ENCODE data around the gene PDLIM4.

The PDLIM4 gene

GRCh38 chr5:132223861-132224260 lies 33.6 kb upstream of the PDLIM4 start:
- H3K18ac ChIP-seq (ENCODE audit: low read length): no peak overlapping the region
- H2AK5ac ChIP-seq (ENCODE audit: low read depth, low read length): no peak overlapping the region
- H3K4me3 ChIP-seq (ENCODE audit: low read length in 2 of 2): no peak overlapping the region
- no peak overlapping the region for H3K4me2 ChIP-seq (ENCODE audit: insufficient read depth, low read length, poor library complexity, severe bottlenecking)
- no peak overlapping the region for H4K8ac ChIP-seq (ENCODE audit: low read depth, low read length)
- H2BK15ac ChIP-seq (ENCODE audit: low read length): no peak overlapping the region
- no CpG with 5 or more reads among the region's 2 CpGs for WGBS, 2 donors (ENCODE audit: extremely low coverage in 2 of 2, insufficient read length in 2 of 2, insufficient replicate concordance in 1 of 2)
- no peak overlapping the region for H2BK5ac ChIP-seq (ENCODE audit: low read length)
- no peaks in the 10 kb centered on the region for H3K79me1 ChIP-seq (ENCODE audit: low read depth, low read length)
- no peak for DNase-seq (ENCODE audit: low spot score)
- H3K9ac ChIP-seq (ENCODE audit: low read depth, low read length, poor library complexity): no peak overlapping the region
- H3K14ac ChIP-seq (ENCODE audit: low read length): no peak overlapping the region
- H2AFZ ChIP-seq (ENCODE audit: low read length): no peak overlapping the region
- peaks cover 2 to 53% (median 22%) of the 10 kb centered on the region in 3 experiments for H3K27me3 ChIP-seq (ENCODE audit: control insufficient read depth in 3 of 3, insufficient read depth in 3 of 3, low read depth in 1 of 3, low read length in 3 of 3)
- no peak overlapping the region for H3K23ac ChIP-seq (ENCODE audit: low read depth, low read length, poor library complexity)
- H2BK12ac ChIP-seq (ENCODE audit: low read length): no peak overlapping the region
- no peaks in the 10 kb centered on the region for H3K36me3 ChIP-seq (replicated peaks in 1 of 2; ENCODE audit: control insufficient read depth in 2 of 2, insufficient read depth in 2 of 2, low read length in 2 of 2)
- no peak overlapping the region for H3K4ac ChIP-seq (ENCODE audit: low read length)
- peaks cover 0 to 3% of the 10 kb centered on the region in 2 donors for H3K9me3 ChIP-seq (replicated peaks in 1 of 2; ENCODE audit: control insufficient read depth in 2 of 2, insufficient read depth in 1 of 2, low read depth in 1 of 2, low read length in 2 of 2)
- H2BK120ac ChIP-seq (ENCODE audit: low read depth, low read length): no peak overlapping the region
- H3K27ac ChIP-seq (replicated peaks; ENCODE audit: low read length): no peak overlapping the region
- H4K91ac ChIP-seq (ENCODE audit: low read depth, low read length, poor library complexity): no peak overlapping the region
- H3K4me1 ChIP-seq (ENCODE audit: control insufficient read depth in 2 of 2, insufficient read depth in 1 of 2, low read depth in 1 of 2, low read length in 2 of 2): peaks cover 0 to 4% of the 10 kb centered on the region in 2 donors

GRCh38 chr5:132224716-132225115 lies 32.8 kb upstream of the PDLIM4 start:
- H2BK15ac ChIP-seq (ENCODE audit: low read length): no peak overlapping the region
- peaks cover 0 to 4% of the 10 kb centered on the region in 2 donors for H3K4me1 ChIP-seq (ENCODE audit: control insufficient read depth in 2 of 2, insufficient read depth in 1 of 2, low read depth in 1 of 2, low read length in 2 of 2)
- no peak overlapping the region for H3K4me3 ChIP-seq (ENCODE audit: low read length in 2 of 2)
- H3K9ac ChIP-seq (ENCODE audit: low read depth, low read length, poor library complexity): no peak overlapping the region
- H3K9me3 ChIP-seq (replicated peaks in 1 of 2; ENCODE audit: control insufficient read depth in 2 of 2, insufficient read depth in 1 of 2, low read depth in 1 of 2, low read length in 2 of 2): peaks cover 0 to 3% of the 10 kb centered on the region in 2 donors
- H3K79me1 ChIP-seq (ENCODE audit: low read depth, low read length): no peaks in the 10 kb centered on the region
- H2BK12ac ChIP-seq (ENCODE audit: low read length): no peak overlapping the region
- no peak for DNase-seq (ENCODE audit: low spot score)
- no peaks in the 10 kb centered on the region for H3K36me3 ChIP-seq (replicated peaks in 1 of 2; ENCODE audit: control insufficient read depth in 2 of 2, insufficient read depth in 2 of 2, low read length in 2 of 2)
- H2AFZ ChIP-seq (ENCODE audit: low read length): no peak overlapping the region
- no peak overlapping the region for H3K4me2 ChIP-seq (ENCODE audit: insufficient read depth, low read length, poor library complexity, severe bottlenecking)
- no peak overlapping the region for H4K8ac ChIP-seq (ENCODE audit: low read depth, low read length)
- no peak overlapping the region for H3K18ac ChIP-seq (ENCODE audit: low read length)
- H3K23ac ChIP-seq (ENCODE audit: low read depth, low read length, poor library complexity): no peak overlapping the region
- no CpG with 5 or more reads among the region's 1 CpG for whole genome bisulfite sequencing, 2 donors (ENCODE audit: extremely low coverage in 2 of 2, insufficient read length in 2 of 2, insufficient replicate concordance in 1 of 2)
- peaks cover 2 to 60% (median 25%) of the 10 kb centered on the region in 3 experiments for H3K27me3 ChIP-seq (ENCODE audit: control insufficient read depth in 3 of 3, insufficient read depth in 3 of 3, low read depth in 1 of 3, low read length in 3 of 3)
- H4K91ac ChIP-seq (ENCODE audit: low read depth, low read length, poor library complexity): no peak overlapping the region
- no peak overlapping the region for H2BK5ac ChIP-seq (ENCODE audit: low read length)
- H3K27ac ChIP-seq (replicated peaks; ENCODE audit: low read length): no peak overlapping the region
- H2BK120ac ChIP-seq (ENCODE audit: low read depth, low read length): no peak overlapping the region
- no peak overlapping the region for H3K4ac ChIP-seq (ENCODE audit: low read length)
- no peak overlapping the region for H2AK5ac ChIP-seq (ENCODE audit: low read depth, low read length)
- no peak overlapping the region for H3K14ac ChIP-seq (ENCODE audit: low read length)

- Histone ChIP-seq H3K27me3 (ENCODE audit: control insufficient read depth in 3 of 3, insufficient read depth in 3 of 3, low read depth in 1 of 3, low read length in 3 of 3) (peaks cover 2 to 60% (median 25%) of the 10 kb centered on the region in 3 experiments), H4K91ac (ENCODE audit: low read depth, low read length, poor library complexity) (no peak overlapping the region), H3K23ac (ENCODE audit: low read depth, low read length, poor library complexity) (no peak overlapping the region), H2BK120ac (ENCODE audit: low read depth, low read length) (no peak overlapping the region), H3K18ac (ENCODE audit: low read length) (no peak overlapping the region), H3K4me2 (ENCODE audit: insufficient read depth, low read length, poor library complexity, severe bottlenecking) (no peak overlapping the region), H3K9ac (ENCODE audit: low read depth, low read length, poor library complexity) (peak overlapping the region; percentile 45), H2AFZ (ENCODE audit: low read length) (no peak overlapping the region), H4K8ac (ENCODE audit: low read depth, low read length) (no peak overlapping the region), H3K79me1 (ENCODE audit: low read depth, low read length) (no peaks in the 10 kb centered on the region), H3K9me3 (replicated peaks in 1 of 2; ENCODE audit: control insufficient read depth in 2 of 2, insufficient read depth in 1 of 2, low read depth in 1 of 2, low read length in 2 of 2) (peaks cover 0 to 3% of the 10 kb centered on the region in 2 donors), H3K4me3 (ENCODE audit: low read length in 2 of 2) (no peak overlapping the region), H3K4ac (ENCODE audit: low read length) (no peak overlapping the region), H3K14ac (ENCODE audit: low read length) (no peak overlapping the region), H3K36me3 (replicated peaks in 1 of 2; ENCODE audit: control insufficient read depth in 2 of 2, insufficient read depth in 2 of 2, low read length in 2 of 2) (no peaks in the 10 kb centered on the region), H3K4me1 (ENCODE audit: control insufficient read depth in 2 of 2, insufficient read depth in 1 of 2, low read depth in 1 of 2, low read length in 2 of 2) (peaks cover 0 to 4% of the 10 kb centered on the region in 2 donors), H2BK15ac (ENCODE audit: low read length) (no peak overlapping the region), H2BK12ac (ENCODE audit: low read length) (no peak overlapping the region), H2BK5ac (ENCODE audit: low read length) (no peak overlapping the region), H2AK5ac (ENCODE audit: low read depth, low read length) (no peak overlapping the region), H3K27ac (replicated peaks; ENCODE audit: low read length) (no peak overlapping the region)
- WGBS, 2 donors (ENCODE audit: extremely low coverage in 2 of 2, insufficient read length in 2 of 2, insufficient replicate concordance in 1 of 2): no CpG with 5 or more reads among the region's 13 CpGs
- DNase-seq (ENCODE audit: low spot score): no peak
These were observed 32.1 kb upstream of the PDLIM4 start for GRCh38 chr5:132225165-132226032.

GRCh38 chr5:132226516-132227234 lies 30.8 kb upstream of the PDLIM4 start:
- Histone ChIP-seq H2BK12ac (ENCODE audit: low read length) (no peak overlapping the region), H3K9me3 (replicated peaks in 1 of 2; ENCODE audit: control insufficient read depth in 2 of 2, insufficient read depth in 1 of 2, low read depth in 1 of 2, low read length in 2 of 2) (peaks cover 0 to 3% of the 10 kb centered on the region in 2 donors), H3K4ac (ENCODE audit: low read length) (no peak overlapping the region), H3K4me1 (ENCODE audit: control insufficient read depth in 2 of 2, insufficient read depth in 1 of 2, low read depth in 1 of 2, low read length in 2 of 2) (peaks cover 0 to 4% of the 10 kb centered on the region in 2 donors), H3K4me2 (ENCODE audit: insufficient read depth, low read length, poor library complexity, severe bottlenecking) (peak overlapping the region; percentile 92), H4K8ac (ENCODE audit: low read depth, low read length) (no peak overlapping the region), H3K27ac (replicated peaks; ENCODE audit: low read length) (no peak overlapping the region), H2AK5ac (ENCODE audit: low read depth, low read length) (no peak overlapping the region), H2BK15ac (ENCODE audit: low read length) (no peak overlapping the region), H3K79me1 (ENCODE audit: low read depth, low read length) (no peaks in the 10 kb centered on the region), H2AFZ (ENCODE audit: low read length) (peak overlapping the region; percentile 99), H3K4me3 (ENCODE audit: low read length in 2 of 2) (peak overlapping the region; percentile 52 to 80), H2BK5ac (ENCODE audit: low read length) (no peak overlapping the region), H3K36me3 (replicated peaks in 1 of 2; ENCODE audit: control insufficient read depth in 2 of 2, insufficient read depth in 2 of 2, low read length in 2 of 2) (no peaks in the 10 kb centered on the region), H3K23ac (ENCODE audit: low read depth, low read length, poor library complexity) (peak overlapping the region; percentile 68), H3K9ac (ENCODE audit: low read depth, low read length, poor library complexity) (no peak overlapping the region), H2BK120ac (ENCODE audit: low read depth, low read length) (no peak overlapping the region), H4K91ac (ENCODE audit: low read depth, low read length, poor library complexity) (no peak overlapping the region), H3K18ac (ENCODE audit: low read length) (peak overlapping the region; percentile 81), H3K14ac (ENCODE audit: low read length) (no peak overlapping the region), H3K27me3 (ENCODE audit: control insufficient read depth in 3 of 3, insufficient read depth in 3 of 3, low read depth in 1 of 3, low read length in 3 of 3) (peaks cover 2 to 66% (median 25%) of the 10 kb centered on the region in 3 experiments)
- DNase-seq (ENCODE audit: low spot score): no peak
- no CpG with 5 or more reads among the region's 23 CpGs for WGBS, 2 donors (ENCODE audit: extremely low coverage in 2 of 2, insufficient read length in 2 of 2, insufficient replicate concordance in 1 of 2)
